Neural progenitor cell (in vitro differentiated cells): ENCODE data around the gene PPFIA2.

ENCODE experiments used
- EZH2 ChIP-seq: fragments of 200-600 bp; sonication (generic); IDR thresholded peaks from 2 replicates; pipeline ENCODE4 v1.6.1; 2017; ENCODE audit warnings: antibody characterized with exemption, mild to moderate bottlenecking, moderate library complexity
- EZH2phosphoT487 ChIP-seq: fragments of 200-600 bp; sonication (generic); IDR thresholded peaks from 2 replicates; pipeline ENCODE4 v1.6.1; 2017; ENCODE audit warnings: antibody characterized with exemption
- TF ChIP-seq, protein P1 (sequence below): fragments of 200-600 bp; sonication (generic); IDR thresholded peaks from 2 replicates; pipeline ENCODE4 v1.5.1; 2017; ENCODE audit warnings: antibody characterized with exemption, mild to moderate bottlenecking

- TF ChIP-seq EZH2 (no peak), EZH2phosphoT487 (no peak)
- TF ChIP-seq, protein P1, sequence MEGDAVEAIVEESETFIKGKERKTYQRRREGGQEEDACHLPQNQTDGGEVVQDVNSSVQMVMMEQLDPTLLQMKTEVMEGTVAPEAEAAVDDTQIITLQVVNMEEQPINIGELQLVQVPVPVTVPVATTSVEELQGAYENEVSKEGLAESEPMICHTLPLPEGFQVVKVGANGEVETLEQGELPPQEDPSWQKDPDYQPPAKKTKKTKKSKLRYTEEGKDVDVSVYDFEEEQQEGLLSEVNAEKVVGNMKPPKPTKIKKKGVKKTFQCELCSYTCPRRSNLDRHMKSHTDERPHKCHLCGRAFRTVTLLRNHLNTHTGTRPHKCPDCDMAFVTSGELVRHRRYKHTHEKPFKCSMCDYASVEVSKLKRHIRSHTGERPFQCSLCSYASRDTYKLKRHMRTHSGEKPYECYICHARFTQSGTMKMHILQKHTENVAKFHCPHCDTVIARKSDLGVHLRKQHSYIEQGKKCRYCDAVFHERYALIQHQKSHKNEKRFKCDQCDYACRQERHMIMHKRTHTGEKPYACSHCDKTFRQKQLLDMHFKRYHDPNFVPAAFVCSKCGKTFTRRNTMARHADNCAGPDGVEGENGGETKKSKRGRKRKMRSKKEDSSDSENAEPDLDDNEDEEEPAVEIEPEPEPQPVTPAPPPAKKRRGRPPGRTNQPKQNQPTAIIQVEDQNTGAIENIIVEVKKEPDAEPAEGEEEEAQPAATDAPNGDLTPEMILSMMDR: no peak
Measured at GRCh38 chr12:81221681-81222080, 537.5 kb downstream of the PPFIA2 start.
